EL (cell line): ENCODE measurements around the gene MTIF2.
"Not testable (repeated sequence)": the region's sequence is repeated elsewhere in the genome, so short reads cannot be mapped to it uniquely, and the experiment has no call there.

Source experiments
- DNase-seq: peaks from one replicate; pipeline ENCODE4 v3.0.0-alpha.2; 2016

MTIF2 gene

GRCh38 chr2:55268907-55269644 lies at the start of gene MTIF2:
Gene MTIF2, minus strand, starts transcription at chr2:55269231. Its CDS starts 5,373 bp downstream, at chr2:55263858.
- peak; percentile 95 for DNase-seq

- DNase-seq, result peak; percentile 1
Observed at GRCh38 chr2:55314985-55315384, 46.0 kb upstream of the MTIF2 start.

- peak; percentile 42 for DNase-seq
Observed at GRCh38 chr2:55311444-55311870, 42.4 kb upstream of the MTIF2 start.

- DNase-seq, result peak; percentile 57
Observed at GRCh38 chr2:55309446-55309845, 40.4 kb upstream of the MTIF2 start.

DNA sequence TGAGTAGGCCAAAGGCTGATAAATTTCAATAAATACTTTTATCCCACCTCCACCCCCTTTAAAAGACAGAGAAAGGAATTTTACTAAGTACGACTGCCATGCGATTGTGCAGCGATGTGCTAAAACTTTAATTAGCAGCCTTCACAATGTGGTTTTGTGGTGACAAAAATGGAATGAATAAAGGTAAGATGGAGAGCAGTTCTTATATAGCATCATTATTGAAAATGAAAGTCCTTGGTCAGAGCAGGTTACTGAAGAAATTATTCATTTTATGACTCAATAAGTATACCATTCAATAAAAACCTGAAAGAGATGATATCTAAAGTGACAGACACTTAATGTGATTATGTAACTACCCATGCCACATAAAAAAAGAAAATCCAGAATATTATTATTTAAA lies 33.2 kb upstream of the MTIF2 start:
- no peak for DNase-seq

GRCh38 chr2:55301277-55301676 lies 32.2 kb upstream of the MTIF2 start:
- DNase-seq, result no peak

DNA sequence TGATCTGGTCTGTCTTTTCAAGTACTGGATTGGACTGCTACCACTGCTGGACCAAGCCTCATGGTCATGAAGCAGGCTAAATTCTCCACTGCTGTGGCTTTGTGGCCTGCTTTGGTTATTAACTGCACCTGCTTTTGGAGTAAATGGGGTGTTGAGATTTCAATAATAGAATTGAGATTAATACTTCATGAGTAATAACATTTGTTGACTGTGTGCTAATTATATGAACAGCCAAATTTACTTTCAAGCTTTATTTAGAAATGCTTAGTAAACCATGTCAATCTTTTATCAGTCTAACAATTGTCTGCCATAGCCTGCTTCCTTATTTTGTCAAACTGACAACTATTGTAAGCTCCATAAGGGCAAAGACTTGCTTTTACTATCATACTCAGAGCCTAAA lies 27.4 kb upstream of the MTIF2 start:
- no peak for DNase-seq

- DNase-seq, result no peak
Observed at GRCh38 chr2:55283083-55283482, 14.1 kb upstream of the MTIF2 start.

- peak; percentile 86 for DNase-seq
Observed at GRCh38 chr2:55282110-55282917, 13.3 kb upstream of the MTIF2 start.

GRCh38 chr2:55280851-55281546 lies 12.0 kb upstream of the MTIF2 start:
- DNase-seq, result not testable (repeated sequence)

GRCh38 chr2:55279859-55280424 lies 10.9 kb upstream of the MTIF2 start:
- not testable (repeated sequence) for DNase-seq

GRCh38 chr2:55279214-55279835 lies 10.3 kb upstream of the MTIF2 start:
- not testable (repeated sequence) for DNase-seq

- DNase-seq, result no peak
Observed at GRCh38 chr2:55277310-55277709, 8.3 kb upstream of the MTIF2 start.

DNA sequence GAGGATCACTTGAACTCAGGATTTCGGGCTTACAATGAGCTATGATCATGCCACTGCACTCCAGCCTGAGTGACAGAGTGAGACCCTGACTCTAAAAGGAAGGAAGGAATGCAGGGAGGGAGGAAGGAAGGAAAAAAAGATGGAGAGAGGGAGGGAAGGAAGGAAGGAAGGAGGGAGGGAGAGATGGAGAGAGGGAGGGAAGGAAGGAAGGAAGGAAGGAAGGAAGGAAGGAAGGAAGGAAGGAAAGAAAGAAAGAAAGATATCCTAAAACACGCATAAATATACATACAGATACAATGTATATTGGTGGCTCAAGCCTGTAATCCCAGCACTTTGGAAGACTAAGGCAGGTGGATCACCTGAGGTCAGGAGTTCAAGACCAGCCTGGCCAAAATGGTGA lies 5.3 kb upstream of the MTIF2 start:
- not testable (repeated sequence) for DNase-seq

- DNase-seq, result peak; percentile 4
Observed at GRCh38 chr2:55269645-55269990, 587 bp upstream of the MTIF2 start.

DNA sequence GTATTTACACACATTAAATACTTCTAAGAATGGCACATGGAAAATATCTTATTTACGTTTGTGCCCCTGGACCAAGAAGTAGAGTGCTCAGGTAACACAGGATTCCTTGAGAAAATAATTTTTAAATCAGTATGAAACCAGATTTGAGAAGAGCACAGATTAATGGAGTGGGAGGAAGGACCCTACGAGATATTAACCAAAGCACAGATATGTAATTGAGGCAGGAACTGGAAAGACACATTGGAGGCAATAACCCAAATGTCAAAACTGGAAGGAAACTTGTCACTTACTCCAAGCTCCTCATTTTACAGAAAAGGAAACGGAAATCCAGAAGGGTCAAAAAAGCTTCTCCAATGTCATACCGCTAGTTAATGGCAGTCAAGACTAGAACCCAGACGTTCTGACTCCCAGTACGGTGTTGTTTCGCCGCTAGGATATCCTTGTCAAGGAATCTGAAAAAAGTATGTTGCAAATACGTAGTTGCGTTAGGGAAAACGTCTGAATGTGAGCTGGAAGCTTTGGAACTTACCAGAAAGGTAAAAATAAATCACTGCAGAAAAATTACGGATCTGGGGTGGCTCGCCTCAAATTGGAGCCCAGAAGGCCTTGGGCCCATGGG lies 634 bp downstream of the MTIF2 start:
- no peak for DNase-seq

DNA sequence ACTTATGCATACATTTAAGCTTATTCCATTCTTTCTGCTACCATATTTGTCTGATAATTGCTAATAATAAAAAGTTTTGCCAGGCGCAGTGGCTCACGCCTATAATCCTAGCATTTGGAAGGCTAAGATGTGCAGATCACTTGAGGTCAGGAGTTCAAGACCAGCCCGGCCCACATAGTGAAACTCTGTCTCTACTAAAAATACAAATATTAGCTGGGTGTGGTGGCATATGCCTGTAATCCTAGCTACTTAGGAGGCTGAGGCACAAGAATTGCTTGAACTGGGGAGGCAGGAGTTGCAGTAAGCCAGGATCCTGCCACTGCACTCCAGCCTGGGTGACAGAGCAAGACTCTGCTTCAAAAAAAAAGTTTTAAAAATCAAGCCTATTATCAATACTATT lies 9.4 kb downstream of the MTIF2 start:
- DNase-seq, result not testable (repeated sequence)

- DNase-seq, result no peak
Observed at GRCh38 chr2:55252832-55253231, 16.2 kb downstream of the MTIF2 start.

GRCh38 chr2:55247025-55247424 lies 22.0 kb downstream of the MTIF2 start:
- no peak for DNase-seq

DNA sequence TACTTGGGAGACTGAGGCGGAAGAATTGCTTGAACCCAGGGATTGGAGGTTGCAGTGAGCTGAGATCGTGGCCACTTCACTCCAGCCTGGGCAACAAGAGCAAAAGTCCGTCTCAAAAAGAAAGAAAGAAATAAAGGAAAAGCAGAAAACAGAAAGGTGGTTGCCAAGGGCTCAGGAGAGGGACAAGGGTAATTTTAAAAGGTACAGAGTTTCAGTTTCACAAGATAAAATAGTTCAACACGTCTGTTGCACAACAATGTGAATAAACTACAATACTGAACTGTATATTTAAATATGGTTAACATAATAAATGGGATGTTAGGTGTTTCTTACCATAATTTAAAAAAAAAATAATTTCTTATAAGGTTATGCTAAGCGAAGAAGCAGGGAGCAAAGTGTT lies 23.6 kb downstream of the MTIF2 start:
- DNase-seq, result no peak

GRCh38 chr2:55242617-55243016 lies 26.4 kb downstream of the MTIF2 start:
- no peak for DNase-seq

DNA sequence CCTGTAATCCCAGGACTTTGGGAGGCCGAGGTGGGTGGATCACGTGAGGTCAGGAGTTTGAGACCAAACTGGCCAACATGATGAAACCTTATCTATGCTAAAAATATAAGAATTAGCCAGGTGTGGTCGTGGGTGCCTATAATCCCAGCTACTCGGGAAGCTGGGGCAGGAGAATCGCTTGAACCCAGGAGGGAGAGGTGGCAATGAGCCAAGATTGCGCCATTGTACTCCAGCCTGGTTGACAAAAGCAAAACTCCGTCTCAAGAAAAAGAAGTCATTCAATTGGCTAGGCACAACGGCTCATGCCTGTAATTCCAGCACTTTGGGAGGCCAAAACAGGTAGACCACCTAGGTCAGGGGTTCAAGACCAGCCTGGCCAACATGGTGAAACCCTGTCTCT lies 27.4 kb downstream of the MTIF2 start:
- not testable (repeated sequence) for DNase-seq
